ENCODE measurements around the gene REXO1.

The REXO1 gene

DNA sequence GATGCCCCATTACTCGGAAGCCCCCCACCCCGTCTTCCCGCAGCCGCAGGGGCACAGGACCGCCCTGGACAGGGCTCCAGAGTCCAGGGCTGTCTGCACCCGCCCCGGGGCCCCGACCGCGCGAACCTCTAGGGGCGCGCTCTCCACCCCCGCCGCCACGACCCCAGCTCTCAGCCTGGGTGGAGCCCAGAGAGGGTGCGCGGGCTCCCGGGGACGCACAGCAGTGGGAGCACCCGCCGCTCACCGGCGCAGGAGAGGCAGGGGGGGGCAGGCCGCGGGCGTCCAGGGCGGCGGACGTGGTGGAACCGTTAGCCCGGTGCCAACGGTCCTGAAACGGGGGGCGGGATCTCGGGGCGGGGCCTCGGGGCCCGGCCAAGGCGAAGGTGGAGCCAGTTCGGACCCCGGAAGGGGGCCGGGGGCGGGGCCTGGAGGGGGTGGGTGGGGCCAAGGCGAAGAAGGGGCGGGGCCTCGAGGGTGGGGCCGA is 36.3 kb downstream of the REXO1 start, which contains the start of gene ATP8B3:
Gene ATP8B3, minus strand, starts transcription at position 335 of the 484 bp plus-strand sequence. CDS start 540 bp downstream, outside the sequence.
- no peak for DNase-seq
- Histone ChIP-seq H3K27ac (ENCODE audit: low read length, poor library complexity, severe bottlenecking) (peak within 1 kb of the TSS; percentile 61), H2AK5ac (ENCODE audit: low read length, severe bottlenecking) (peak within 1 kb of the TSS; percentile 36), H3K14ac (ENCODE audit: low read length in 2 of 2) (peak within 1 kb of the TSS in 1 of 2 experiments; percentile 95), H4K8ac (ENCODE audit: low read length) (peak within 1 kb of the TSS; percentile 81), H3K4me3 (ENCODE audit: insufficient read depth in 1 of 2, low read depth in 1 of 2, low read length in 2 of 2) (peak within 1 kb of the TSS; percentile 80 to 83), H3K4ac (ENCODE audit: low read depth in 1 of 2, low read length in 2 of 2) (peak within 1 kb of the TSS; percentile 55 to 80), H2BK12ac (ENCODE audit: low read length in 2 of 2) (peak within 1 kb of the TSS in 1 of 2 experiments; percentile 59), H3K4me2 (ENCODE audit: low read length, poor library complexity, severe bottlenecking) (peak within 1 kb of the TSS; percentile 96), H2BK15ac (ENCODE audit: low read depth, poor library complexity, severe bottlenecking) (peak within 1 kb of the TSS; percentile 82), H3K23ac (ENCODE audit: low read length in 2 of 2) (peak within 1 kb of the TSS in 1 of 2 experiments; percentile 83), H3K79me1 (replicated peaks; ENCODE audit: low read length, poor library complexity, severe bottlenecking) (peaks cover 8% of the 10 kb centered on the region), H2BK120ac (ENCODE audit: low read depth, low read length) (peak within 1 kb of the TSS; percentile 64), H3K9me3 (ENCODE audit: control insufficient read depth, low read length) (no peaks in the 10 kb centered on the region), H2AFZ (ENCODE audit: low read depth, low read length) (peak within 1 kb of the TSS; percentile 85), H4K91ac (ENCODE audit: low read length) (peak within 1 kb of the TSS; percentile 57), H2BK5ac (ENCODE audit: low read depth, low read length, poor library complexity, severe bottlenecking) (no peak within 1 kb of the TSS), H3K18ac (ENCODE audit: low read depth in 1 of 2, low read length in 2 of 2) (peak within 1 kb of the TSS; percentile 69 to 92), H3K36me3 (ENCODE audit: control insufficient read depth in 1 of 2, insufficient read depth in 2 of 2, low read depth in 1 of 2, low read length in 2 of 2) (peaks cover 14 to 36% of the 10 kb centered on the region in 2 experiments), H3K27me3 (ENCODE audit: control insufficient read depth in 1 of 2, insufficient read depth in 1 of 2, low read length in 2 of 2) (peaks cover 0 to 4% of the 10 kb centered on the region in 2 experiments), H3K9ac (ENCODE audit: low read length) (peak within 1 kb of the TSS; percentile 77), H3K4me1 (ENCODE audit: control insufficient read depth, insufficient read depth, low read depth, low read length) (peaks cover 22% of the 10 kb centered on the region)
- WGBS: 7% methylated on average over 22 of the region's 48 CpGs

GRCh38 chr19:1811472-1811894 is 36.8 kb downstream of the REXO1 start:
- H2BK5ac ChIP-seq (ENCODE audit: low read depth, low read length, poor library complexity, severe bottlenecking): no peak overlapping the region
- WGBS: 43% methylated on average over 13 of the region's 13 CpGs
- peak overlapping the region; percentile 45 for H3K9ac ChIP-seq (ENCODE audit: low read length)
- H2BK15ac ChIP-seq (ENCODE audit: low read depth, poor library complexity, severe bottlenecking): no peak overlapping the region
- H3K4ac ChIP-seq (ENCODE audit: low read depth in 1 of 2, low read length in 2 of 2): no peak overlapping the region
- H3K79me1 ChIP-seq (replicated peaks; ENCODE audit: low read length, poor library complexity, severe bottlenecking): peaks cover 8% of the 10 kb centered on the region
- H3K14ac ChIP-seq (ENCODE audit: low read length in 2 of 2): peak overlapping the region in 1 of 2 experiments; percentile 95
- H3K4me2 ChIP-seq (ENCODE audit: low read length, poor library complexity, severe bottlenecking): peak overlapping the region; percentile 43
- no peak overlapping the region for H2AK5ac ChIP-seq (ENCODE audit: low read length, severe bottlenecking)
- peaks cover 22% of the 10 kb centered on the region for H3K4me1 ChIP-seq (ENCODE audit: control insufficient read depth, insufficient read depth, low read depth, low read length)
- no peaks in the 10 kb centered on the region for H3K9me3 ChIP-seq (ENCODE audit: control insufficient read depth, low read length)
- H3K27ac ChIP-seq (ENCODE audit: low read length, poor library complexity, severe bottlenecking): no peak overlapping the region
- H3K36me3 ChIP-seq (ENCODE audit: control insufficient read depth in 1 of 2, insufficient read depth in 2 of 2, low read depth in 1 of 2, low read length in 2 of 2): peaks cover 10 to 35% of the 10 kb centered on the region in 2 experiments
- peak overlapping the region; percentile 9 to 28 for H3K18ac ChIP-seq (ENCODE audit: low read depth in 1 of 2, low read length in 2 of 2)
- peak overlapping the region in 1 of 2 experiments; percentile 15 for H2BK12ac ChIP-seq (ENCODE audit: low read length in 2 of 2)
- peak; percentile 66 for DNase-seq
- H4K8ac ChIP-seq (ENCODE audit: low read length): peak overlapping the region; percentile 81
- H2BK120ac ChIP-seq (ENCODE audit: low read depth, low read length): no peak overlapping the region
- H2AFZ ChIP-seq (ENCODE audit: low read depth, low read length): no peak overlapping the region
- H3K4me3 ChIP-seq (ENCODE audit: insufficient read depth in 1 of 2, low read depth in 1 of 2, low read length in 2 of 2): peak overlapping the region; percentile 61 to 80
- H3K27me3 ChIP-seq (ENCODE audit: control insufficient read depth in 1 of 2, insufficient read depth in 1 of 2, low read length in 2 of 2): peaks cover 0 to 4% of the 10 kb centered on the region in 2 experiments
- H3K23ac ChIP-seq (ENCODE audit: low read length in 2 of 2): no peak overlapping the region
- H4K91ac ChIP-seq (ENCODE audit: low read length): peak overlapping the region; percentile 57

DNA sequence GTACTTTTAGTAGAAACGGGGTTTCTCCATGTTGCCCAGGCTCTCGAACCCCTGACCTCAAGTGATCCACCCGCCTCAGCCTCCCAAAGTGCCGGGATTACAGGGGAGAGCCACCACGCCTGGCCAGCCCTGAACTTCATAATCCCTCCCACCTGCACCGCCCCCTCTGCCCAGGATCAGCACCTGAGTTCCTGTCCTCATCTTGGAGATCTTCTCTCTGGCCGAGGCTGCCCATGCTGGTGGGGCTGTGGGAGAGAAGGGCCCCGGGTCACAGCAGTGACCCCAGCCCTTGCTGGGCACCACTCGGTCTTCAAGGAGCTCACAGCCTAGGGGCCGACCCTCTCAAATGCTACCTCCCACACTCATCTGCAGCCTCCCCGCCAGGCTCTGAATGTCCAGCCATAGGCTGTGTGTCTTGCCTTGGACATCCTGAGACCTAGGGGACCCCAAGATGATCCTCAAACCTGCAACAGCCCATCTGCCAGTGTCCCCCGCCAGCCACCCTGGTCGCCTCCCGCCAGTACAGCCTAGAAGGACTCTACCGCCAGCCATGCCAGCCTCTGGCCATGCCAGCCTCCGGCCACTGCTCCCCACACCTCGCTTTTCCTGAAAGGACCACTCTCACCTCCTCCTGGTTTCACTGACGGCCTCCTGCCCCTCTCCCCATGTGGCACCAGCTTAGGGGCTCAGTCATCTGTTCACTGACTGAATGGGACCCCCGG is 37.7 kb downstream of the REXO1 start:
- no peak overlapping the region for H3K4me2 ChIP-seq (ENCODE audit: low read length, poor library complexity, severe bottlenecking)
- peaks cover 4% of the 10 kb centered on the region for H3K79me1 ChIP-seq (replicated peaks; ENCODE audit: low read length, poor library complexity, severe bottlenecking)
- no peak overlapping the region for H3K14ac ChIP-seq (ENCODE audit: low read length in 2 of 2)
- H2BK5ac ChIP-seq (ENCODE audit: low read depth, low read length, poor library complexity, severe bottlenecking): no peak overlapping the region
- H2BK15ac ChIP-seq (ENCODE audit: low read depth, poor library complexity, severe bottlenecking): no peak overlapping the region
- no peak overlapping the region for H3K18ac ChIP-seq (ENCODE audit: low read depth in 1 of 2, low read length in 2 of 2)
- no peak overlapping the region for H3K23ac ChIP-seq (ENCODE audit: low read length in 2 of 2)
- H2BK120ac ChIP-seq (ENCODE audit: low read depth, low read length): no peak overlapping the region
- no peak overlapping the region for H4K91ac ChIP-seq (ENCODE audit: low read length)
- peaks cover 22% of the 10 kb centered on the region for H3K4me1 ChIP-seq (ENCODE audit: control insufficient read depth, insufficient read depth, low read depth, low read length)
- no peak overlapping the region for H4K8ac ChIP-seq (ENCODE audit: low read length)
- no peak overlapping the region for H3K4me3 ChIP-seq (ENCODE audit: insufficient read depth in 1 of 2, low read depth in 1 of 2, low read length in 2 of 2)
- H3K9me3 ChIP-seq (ENCODE audit: control insufficient read depth, low read length): no peaks in the 10 kb centered on the region
- H2BK12ac ChIP-seq (ENCODE audit: low read length in 2 of 2): peak overlapping the region in 1 of 2 experiments; percentile 19
- 92% methylated on average over 18 of the region's 19 CpGs for WGBS
- H3K36me3 ChIP-seq (ENCODE audit: control insufficient read depth in 1 of 2, insufficient read depth in 2 of 2, low read depth in 1 of 2, low read length in 2 of 2): peaks cover 3 to 34% of the 10 kb centered on the region in 2 experiments
- no peak overlapping the region for H3K4ac ChIP-seq (ENCODE audit: low read depth in 1 of 2, low read length in 2 of 2)
- no peak for DNase-seq
- H3K27me3 ChIP-seq (ENCODE audit: control insufficient read depth in 1 of 2, insufficient read depth in 1 of 2, low read length in 2 of 2): peaks cover 0 to 4% of the 10 kb centered on the region in 2 experiments
- H2AFZ ChIP-seq (ENCODE audit: low read depth, low read length): no peak overlapping the region
- H3K9ac ChIP-seq (ENCODE audit: low read length): no peak overlapping the region
- peak overlapping the region; percentile 26 for H2AK5ac ChIP-seq (ENCODE audit: low read length, severe bottlenecking)
- H3K27ac ChIP-seq (ENCODE audit: low read length, poor library complexity, severe bottlenecking): no peak overlapping the region

- no peak overlapping the region for H3K23ac ChIP-seq (ENCODE audit: low read length in 2 of 2)
- H3K4ac ChIP-seq (ENCODE audit: low read depth in 1 of 2, low read length in 2 of 2): no peak overlapping the region
- H3K4me2 ChIP-seq (ENCODE audit: low read length, poor library complexity, severe bottlenecking): no peak overlapping the region
- H2BK120ac ChIP-seq (ENCODE audit: low read depth, low read length): no peak overlapping the region
- H3K9ac ChIP-seq (ENCODE audit: low read length): no peak overlapping the region
- no peak for DNase-seq
- no peak overlapping the region for H4K8ac ChIP-seq (ENCODE audit: low read length)
- no peak overlapping the region for H2BK5ac ChIP-seq (ENCODE audit: low read depth, low read length, poor library complexity, severe bottlenecking)
- H4K91ac ChIP-seq (ENCODE audit: low read length): no peak overlapping the region
- H3K14ac ChIP-seq (ENCODE audit: low read length in 2 of 2): no peak overlapping the region
- no peak overlapping the region for H2AK5ac ChIP-seq (ENCODE audit: low read length, severe bottlenecking)
- 90% methylated on average over 18 of the region's 18 CpGs for WGBS
- no peak overlapping the region for H2BK15ac ChIP-seq (ENCODE audit: low read depth, poor library complexity, severe bottlenecking)
- H3K9me3 ChIP-seq (ENCODE audit: control insufficient read depth, low read length): no peaks in the 10 kb centered on the region
- H2AFZ ChIP-seq (ENCODE audit: low read depth, low read length): no peak overlapping the region
- H3K18ac ChIP-seq (ENCODE audit: low read depth in 1 of 2, low read length in 2 of 2): no peak overlapping the region
- H2BK12ac ChIP-seq (ENCODE audit: low read length in 2 of 2): no peak overlapping the region
- H3K79me1 ChIP-seq (replicated peaks; ENCODE audit: low read length, poor library complexity, severe bottlenecking): peaks cover 3% of the 10 kb centered on the region
- H3K4me1 ChIP-seq (ENCODE audit: control insufficient read depth, insufficient read depth, low read depth, low read length): peaks cover 22% of the 10 kb centered on the region
- H3K4me3 ChIP-seq (ENCODE audit: insufficient read depth in 1 of 2, low read depth in 1 of 2, low read length in 2 of 2): no peak overlapping the region
- peaks cover 0 to 4% of the 10 kb centered on the region in 2 experiments for H3K27me3 ChIP-seq (ENCODE audit: control insufficient read depth in 1 of 2, insufficient read depth in 1 of 2, low read length in 2 of 2)
- H3K27ac ChIP-seq (ENCODE audit: low read length, poor library complexity, severe bottlenecking): no peak overlapping the region
- H3K36me3 ChIP-seq (ENCODE audit: control insufficient read depth in 1 of 2, insufficient read depth in 2 of 2, low read depth in 1 of 2, low read length in 2 of 2): peaks cover 1 to 34% of the 10 kb centered on the region in 2 experiments
Observed at GRCh38 chr19:1809678-1810077, 38.6 kb downstream of the REXO1 start.

Measured in mesenchymal stem cell (in vitro differentiated cells and primary cell).